Measurements from ENCODE around the gene RYR1. TPM values are rescaled to one million over a fixed set of nuclear protein-coding genes. Genes with fewer than 3 reads are reported as not detected.

The RYR1 gene
- total RNA-seq, 4 donors from 2014 or later: under 0.01 to 6.2 (median 3.5) TPM; not detected in 1

DNA sequence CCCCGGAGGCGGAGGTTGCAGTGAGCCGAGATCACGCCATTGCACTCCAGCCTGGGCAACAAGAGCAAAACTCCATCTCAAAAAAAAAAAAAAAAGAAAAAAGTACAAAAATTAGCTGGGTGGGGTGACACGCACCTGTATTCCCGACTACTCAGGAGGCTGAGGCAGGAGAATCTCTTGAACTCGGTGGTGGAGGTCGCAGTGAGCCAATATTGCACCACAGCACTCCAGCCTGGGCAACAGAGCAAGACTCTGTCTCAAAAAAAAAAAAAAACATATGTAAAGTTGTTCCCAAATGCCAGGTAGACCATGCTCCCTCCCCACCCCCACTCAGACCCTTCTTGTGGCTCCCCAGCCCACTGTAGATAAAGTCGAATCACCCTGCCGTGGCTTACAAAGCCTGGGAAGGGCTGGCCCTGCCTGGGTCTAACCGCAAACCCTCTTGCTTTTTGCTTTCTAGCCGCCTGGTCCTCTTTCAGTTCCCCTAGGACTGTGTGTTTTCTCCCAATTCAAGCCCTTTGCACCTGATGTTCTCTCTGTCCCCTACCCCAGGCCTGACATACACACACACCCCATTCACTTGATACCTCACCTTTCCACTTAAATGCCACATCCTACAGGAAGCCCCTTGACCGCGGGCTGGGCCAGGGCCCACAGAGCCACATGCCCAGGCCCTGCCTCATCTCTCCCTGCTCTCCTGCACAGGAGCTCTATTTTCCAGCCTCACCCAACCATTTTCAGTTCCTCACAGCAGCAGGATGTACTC lies 149.9 kb downstream of the RYR1 start:
- intact Hi-C loops (cut with DNase I; ENCODE audit: low total_unique reads): no loop called here
- Histone ChIP-seq H3K36me3 (no peaks in the 10 kb centered on the region), H3K27me3 (no peaks in the 10 kb centered on the region), H3K9me3 (no peaks in the 10 kb centered on the region), H3K27ac (no peak overlapping the region), H3K4me1 (no peaks in the 10 kb centered on the region), H3K4me3 (no peak overlapping the region)
- no peak for DNase-seq
- no peak for TF ChIP-seq POLR2A (IDR thresholded peaks at IDR 0.05)
- TF ChIP-seq, protein P1, sequence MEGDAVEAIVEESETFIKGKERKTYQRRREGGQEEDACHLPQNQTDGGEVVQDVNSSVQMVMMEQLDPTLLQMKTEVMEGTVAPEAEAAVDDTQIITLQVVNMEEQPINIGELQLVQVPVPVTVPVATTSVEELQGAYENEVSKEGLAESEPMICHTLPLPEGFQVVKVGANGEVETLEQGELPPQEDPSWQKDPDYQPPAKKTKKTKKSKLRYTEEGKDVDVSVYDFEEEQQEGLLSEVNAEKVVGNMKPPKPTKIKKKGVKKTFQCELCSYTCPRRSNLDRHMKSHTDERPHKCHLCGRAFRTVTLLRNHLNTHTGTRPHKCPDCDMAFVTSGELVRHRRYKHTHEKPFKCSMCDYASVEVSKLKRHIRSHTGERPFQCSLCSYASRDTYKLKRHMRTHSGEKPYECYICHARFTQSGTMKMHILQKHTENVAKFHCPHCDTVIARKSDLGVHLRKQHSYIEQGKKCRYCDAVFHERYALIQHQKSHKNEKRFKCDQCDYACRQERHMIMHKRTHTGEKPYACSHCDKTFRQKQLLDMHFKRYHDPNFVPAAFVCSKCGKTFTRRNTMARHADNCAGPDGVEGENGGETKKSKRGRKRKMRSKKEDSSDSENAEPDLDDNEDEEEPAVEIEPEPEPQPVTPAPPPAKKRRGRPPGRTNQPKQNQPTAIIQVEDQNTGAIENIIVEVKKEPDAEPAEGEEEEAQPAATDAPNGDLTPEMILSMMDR (IDR thresholded peaks at IDR 0.05): no peak

- DNase-seq: no peak
- Histone ChIP-seq H3K4me3 (no peak overlapping the region), H3K27me3 (no peaks in the 10 kb centered on the region), H3K4me1 (no peaks in the 10 kb centered on the region), H3K9me3 (no peaks in the 10 kb centered on the region), H3K27ac (no peak overlapping the region), H3K36me3 (no peaks in the 10 kb centered on the region)
- intact Hi-C loops (cut with DNase I; ENCODE audit: low total_unique reads): no loop called here
- TF ChIP-seq POLR2A (IDR thresholded peaks at IDR 0.05): no peak
- TF ChIP-seq, protein P1 (IDR thresholded peaks at IDR 0.05): no peak
Observed at GRCh38 chr19:38583985-38584305, 150.5 kb downstream of the RYR1 start.

- H3K9me3 ChIP-seq: no peaks in the 10 kb centered on the region
- TF ChIP-seq POLR2A (IDR thresholded peaks at IDR 0.05): no peak
- TF ChIP-seq, protein P1 (IDR thresholded peaks at IDR 0.05): no peak
- no peak for DNase-seq
- H3K4me3 ChIP-seq: no peak overlapping the region
- H3K4me1 ChIP-seq: no peaks in the 10 kb centered on the region
- intact Hi-C loops (cut with DNase I; ENCODE audit: low total_unique reads): no loop called here
- no peak overlapping the region for H3K27ac ChIP-seq
- H3K36me3 ChIP-seq: no peaks in the 10 kb centered on the region
- no peaks in the 10 kb centered on the region for H3K27me3 ChIP-seq
Observed at GRCh38 chr19:38587562-38587961, 154.1 kb downstream of the RYR1 start.

GRCh38 chr19:38588041-38588440 lies 154.6 kb downstream of the RYR1 start:
- no peak for DNase-seq
- Histone ChIP-seq H3K27me3 (no peaks in the 10 kb centered on the region), H3K27ac (no peak overlapping the region), H3K4me3 (no peak overlapping the region), H3K9me3 (no peaks in the 10 kb centered on the region), H3K36me3 (no peaks in the 10 kb centered on the region), H3K4me1 (no peaks in the 10 kb centered on the region)
- intact Hi-C loops (cut with DNase I; ENCODE audit: low total_unique reads): no loop called here
- TF ChIP-seq, protein P1 (IDR thresholded peaks at IDR 0.05): no peak
- no peak for TF ChIP-seq POLR2A (IDR thresholded peaks at IDR 0.05)

GRCh38 chr19:38592940-38593339 lies 159.4 kb downstream of the RYR1 start:
- H3K4me3 ChIP-seq: no peak overlapping the region
- TF ChIP-seq, protein P1 (IDR thresholded peaks at IDR 0.05): no peak
- TF ChIP-seq POLR2A (IDR thresholded peaks at IDR 0.05): no peak
- H3K9me3 ChIP-seq: no peaks in the 10 kb centered on the region
- H3K36me3 ChIP-seq: no peaks in the 10 kb centered on the region
- H3K27me3 ChIP-seq: no peaks in the 10 kb centered on the region
- no peaks in the 10 kb centered on the region for H3K4me1 ChIP-seq
- no peak overlapping the region for H3K27ac ChIP-seq
- intact Hi-C loops (cut with DNase I; ENCODE audit: low total_unique reads): no loop called here
- DNase-seq: no peak
